Activated naive CD4-positive, alpha-beta T cell treated with anti-CD3 and anti-CD28 coated beads, Interleukin-2, amount 10 ng/mL, durations not matched to agents 7 days and 5 days (primary cell): ENCODE measurements around the gene PSMB11.
A peak's percentile ranks its signal among the peaks of the same experiment; 100 is the strongest.

Source experiments
- CTCF ChIA-PET: fragments of 350-600 bp; sonication (Branson Sonifier 250); formaldehyde crosslinking; loops from one replicate; lab custom pipeline; 2021; ENCODE audit warnings: antibody characterized with exemption; lab: Charles Lee
- DNase-seq: peaks from one replicate; pipeline ENCODE4 v3.0.0-alpha.2; 2020
- H3K27ac Mint-ChIP-seq: one replicate; pipeline ENCODE4 v1.8.0; 2021; ENCODE audit warnings: mild to moderate bottlenecking, moderate library complexity, mixed read lengths
- H3K27me3 Mint-ChIP-seq: one replicate; pipeline ENCODE4 v1.8.0; 2021; ENCODE audit warnings: mild to moderate bottlenecking, mixed read lengths
- H3K36me3 Mint-ChIP-seq: one replicate; pipeline ENCODE4 v1.8.0; 2021; ENCODE audit warnings: mixed read lengths
- H3K4me1 Mint-ChIP-seq: one replicate; pipeline ENCODE4 v1.8.0; 2021; ENCODE audit warnings: mixed read lengths
- H3K4me3 Mint-ChIP-seq: one replicate; pipeline ENCODE4 v1.8.0; 2021; ENCODE audit warnings: mild to moderate bottlenecking, moderate library complexity, mixed read lengths
- H3K9me3 Mint-ChIP-seq: one replicate; pipeline ENCODE4 v1.8.0; 2021; ENCODE audit warnings: mixed read lengths

Gene PSMB11

DNA sequence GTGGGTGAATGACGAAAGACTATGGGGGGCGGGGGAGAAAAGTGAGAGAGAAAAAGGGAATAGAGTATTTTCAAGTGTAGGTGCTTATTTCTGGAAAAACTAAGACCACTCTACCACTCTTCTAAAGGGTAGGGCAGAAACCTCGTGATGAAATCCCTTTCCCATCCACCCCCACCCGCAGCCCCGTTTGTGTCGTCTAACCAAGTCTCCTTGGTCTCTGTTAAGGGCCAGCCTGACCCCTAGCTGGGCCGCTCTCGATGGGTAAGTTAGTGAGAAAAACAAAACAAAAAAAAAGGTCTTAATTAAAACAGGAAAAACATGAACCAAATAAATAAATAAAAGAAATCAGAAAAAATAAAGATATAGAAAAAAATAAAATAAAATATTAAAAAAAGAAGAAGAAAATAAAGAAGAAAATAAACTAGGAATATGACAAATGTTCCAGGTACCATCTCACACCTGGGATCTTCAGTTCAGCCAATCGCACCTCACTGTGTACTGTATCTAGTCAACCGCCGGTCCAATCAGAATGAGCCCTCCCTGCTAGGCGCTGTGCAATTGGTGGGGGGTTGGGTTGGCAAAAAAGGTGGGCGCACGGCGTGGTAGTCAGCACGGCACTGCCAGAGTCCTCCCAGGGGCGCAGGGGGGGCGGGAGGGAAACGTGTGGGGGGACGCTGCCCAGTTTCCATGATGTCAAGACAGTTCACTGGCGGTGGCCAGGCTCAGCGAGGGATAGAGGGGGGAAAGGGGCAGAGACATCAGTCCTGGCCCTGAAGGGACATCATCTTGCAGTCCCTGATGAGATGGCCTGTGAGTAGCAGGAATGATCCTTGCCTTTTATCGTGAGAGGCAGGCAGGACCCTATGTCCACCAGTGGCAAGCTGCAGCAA lies 25.1 kb downstream of the PSMB11 start:
- Mint-ChIP-seq H3K27me3 (no peaks in the 10 kb centered on the region), H3K4me3 (no peak overlapping the region), H3K27ac (no peak overlapping the region), H3K36me3 (peaks cover 54% of the 10 kb centered on the region), H3K9me3 (no peaks in the 10 kb centered on the region), H3K4me1 (peaks cover 36% of the 10 kb centered on the region)
- DNase-seq: no peak
- CTCF ChIA-PET: interaction anchor here (1.0 to 4.0 kb wide), 10 partner anchors 8 to 233 kb away, joined by 3 to 37 read pairs (median 16); partner anchors contain the start of genes ACIN1, AJUBA, C14orf119 and PSMB11

DNA sequence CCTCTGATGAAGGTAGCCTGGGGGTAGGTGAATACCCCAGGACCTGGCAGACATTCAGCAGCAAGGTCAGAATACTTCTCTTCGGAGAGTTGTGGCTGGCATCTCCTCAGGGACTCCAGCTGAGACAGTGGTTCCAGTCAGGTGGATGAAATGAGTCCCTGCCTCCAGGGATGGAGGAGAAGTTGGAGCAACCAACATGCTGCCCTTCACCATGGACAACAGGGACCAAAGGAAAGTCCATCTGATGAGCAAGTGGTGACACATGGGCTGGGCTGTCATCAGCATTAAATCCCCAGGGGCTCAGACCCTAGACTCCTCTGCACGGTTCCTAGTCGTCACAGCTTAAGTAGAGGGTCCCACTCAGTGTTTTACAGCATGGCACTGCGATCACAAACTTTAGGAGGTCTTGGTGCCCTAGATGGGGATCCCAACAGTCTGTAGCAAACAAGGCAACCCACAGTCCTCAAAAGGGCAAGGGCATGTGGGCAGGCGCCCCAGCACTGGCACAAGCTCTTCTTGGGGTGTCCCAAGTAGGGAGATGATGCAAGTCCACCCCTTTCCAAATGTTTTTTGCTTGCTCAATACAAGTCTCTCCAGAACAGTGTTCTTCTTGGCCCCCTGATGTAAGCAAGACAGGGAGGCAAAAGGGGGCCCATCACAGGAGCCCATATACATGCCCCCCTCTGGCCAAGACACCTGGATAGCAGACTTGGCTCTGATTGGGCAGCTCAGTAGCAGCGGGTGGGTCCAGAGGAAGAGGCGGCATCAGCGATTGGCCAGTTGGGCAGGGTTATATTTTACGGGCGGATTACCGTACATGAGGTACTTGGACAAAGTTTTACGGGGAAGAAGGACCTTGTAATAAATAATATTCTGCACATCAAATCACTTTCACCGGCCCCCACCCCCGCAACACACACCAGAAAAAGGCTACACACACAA lies 26.1 kb downstream of the PSMB11 start:
- peak overlapping the region; percentile 75 for H3K27ac Mint-ChIP-seq
- H3K4me3 Mint-ChIP-seq: no peak overlapping the region
- CTCF ChIA-PET: interaction anchor here (0.5 to 4.0 kb wide), 48 partner anchors 7 to 496 kb away, joined by 3 to 37 read pairs (median 5); partner anchors contain the start of genes ACIN1, C14orf119, CEBPE and PSMB11
- H3K27me3 Mint-ChIP-seq: no peaks in the 10 kb centered on the region
- DNase-seq: no peak
- H3K4me1 Mint-ChIP-seq: peaks cover 39% of the 10 kb centered on the region
- no peaks in the 10 kb centered on the region for H3K9me3 Mint-ChIP-seq
- H3K36me3 Mint-ChIP-seq: peaks cover 51% of the 10 kb centered on the region

- H3K36me3 Mint-ChIP-seq: peaks cover 44% of the 10 kb centered on the region
- peak; percentile 86 for DNase-seq
- peak overlapping the region; percentile 34 for H3K4me3 Mint-ChIP-seq
- H3K27me3 Mint-ChIP-seq: no peaks in the 10 kb centered on the region
- H3K27ac Mint-ChIP-seq: peak overlapping the region; percentile 75
- CTCF ChIA-PET: interaction anchor here (0.5 to 4.0 kb wide), 47 partner anchors 8 to 497 kb away, joined by 3 to 37 read pairs (median 5); partner anchors contain the start of genes ACIN1, C14orf119, CEBPE and RBM23
- H3K4me1 Mint-ChIP-seq: peaks cover 39% of the 10 kb centered on the region
- no peaks in the 10 kb centered on the region for H3K9me3 Mint-ChIP-seq
These were observed 26.9 kb downstream of the PSMB11 start for GRCh38 chr14:23068789-23069412.

DNA sequence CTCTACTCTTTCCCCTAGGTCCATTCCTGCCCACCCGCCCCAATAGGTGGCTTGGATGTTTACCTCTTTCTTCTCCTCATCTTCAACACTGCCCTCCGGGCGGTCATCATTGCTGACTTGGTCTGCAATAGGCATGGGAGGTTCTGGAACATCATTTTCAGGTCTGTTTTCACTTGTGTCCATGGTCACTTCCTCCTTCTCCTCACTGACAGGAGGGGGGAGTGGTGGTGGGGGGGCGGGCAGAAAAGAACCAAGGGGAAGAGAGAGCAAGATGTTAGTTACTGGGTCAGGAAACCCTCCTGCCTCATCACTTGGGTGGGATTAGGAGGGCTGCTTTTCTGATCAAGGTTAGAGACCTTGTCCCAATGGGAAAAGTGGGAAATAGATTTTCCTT lies 27.4 kb downstream of the PSMB11 start:
- Mint-ChIP-seq H3K9me3 (no peaks in the 10 kb centered on the region), H3K36me3 (peaks cover 43% of the 10 kb centered on the region), H3K27me3 (no peaks in the 10 kb centered on the region), H3K27ac (peak overlapping the region; percentile 75), H3K4me1 (peaks cover 39% of the 10 kb centered on the region), H3K4me3 (no peak overlapping the region)
- CTCF ChIA-PET: interaction anchor here (0.9 to 4.0 kb wide), 41 partner anchors 8 to 498 kb away, joined by 3 to 37 read pairs (median 6); partner anchors contain the start of genes ACIN1, C14orf119, CEBPE and RBM23
- no peak for DNase-seq

DNA sequence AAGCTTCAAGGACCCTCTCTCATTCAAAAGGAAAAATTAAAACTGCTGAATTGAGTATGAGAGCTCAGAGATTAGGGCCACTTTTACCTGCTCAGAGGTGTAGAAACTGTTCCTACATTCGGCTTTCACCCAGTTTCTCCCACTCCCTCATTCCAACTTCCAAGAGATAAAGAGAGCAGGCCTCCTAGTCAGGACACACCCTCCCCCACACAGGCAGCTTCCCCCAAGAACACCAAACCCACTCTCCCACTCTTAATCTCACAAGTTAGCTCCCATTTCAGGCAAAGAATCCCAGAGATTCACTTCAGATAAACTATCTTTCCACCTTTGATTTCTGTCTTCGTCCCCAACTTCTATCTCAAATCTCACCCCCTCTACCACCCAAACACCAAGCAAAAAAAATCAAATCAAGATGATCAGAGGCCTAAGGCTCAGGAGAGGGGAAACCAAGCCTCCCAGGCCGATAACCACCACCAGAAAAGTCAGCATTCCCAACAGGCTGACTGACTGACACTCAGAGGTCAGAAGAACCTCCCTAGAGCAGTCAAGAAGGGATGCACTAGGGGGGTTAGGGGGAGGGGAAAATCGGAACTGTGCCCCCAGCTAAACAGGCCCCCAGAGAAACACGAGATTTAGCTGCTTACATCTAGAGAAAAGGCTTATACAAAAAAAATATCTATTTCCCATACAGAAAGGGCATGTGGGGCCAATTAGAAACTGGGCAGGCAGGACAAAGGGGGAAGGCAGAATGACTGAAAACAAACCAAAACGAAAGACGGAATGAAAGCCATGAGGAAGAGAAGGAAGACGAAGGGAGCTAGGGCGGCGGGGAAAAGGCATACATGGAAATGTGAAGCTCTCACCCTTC lies 28.5 kb downstream of the PSMB11 start:
- no peak for DNase-seq
- Mint-ChIP-seq H3K36me3 (peaks cover 48% of the 10 kb centered on the region), H3K27me3 (no peaks in the 10 kb centered on the region), H3K4me1 (peaks cover 39% of the 10 kb centered on the region), H3K27ac (peak overlapping the region; percentile 53), H3K9me3 (no peaks in the 10 kb centered on the region), H3K4me3 (peak overlapping the region; percentile 92)
- CTCF ChIA-PET: interaction anchor here (0.7 to 3.3 kb wide), 9 partner anchors 10 to 925 kb away, joined by 3 to 14 read pairs (median 9); partner anchors contain the start of genes ACIN1, C14orf119 and CDH24

DNA sequence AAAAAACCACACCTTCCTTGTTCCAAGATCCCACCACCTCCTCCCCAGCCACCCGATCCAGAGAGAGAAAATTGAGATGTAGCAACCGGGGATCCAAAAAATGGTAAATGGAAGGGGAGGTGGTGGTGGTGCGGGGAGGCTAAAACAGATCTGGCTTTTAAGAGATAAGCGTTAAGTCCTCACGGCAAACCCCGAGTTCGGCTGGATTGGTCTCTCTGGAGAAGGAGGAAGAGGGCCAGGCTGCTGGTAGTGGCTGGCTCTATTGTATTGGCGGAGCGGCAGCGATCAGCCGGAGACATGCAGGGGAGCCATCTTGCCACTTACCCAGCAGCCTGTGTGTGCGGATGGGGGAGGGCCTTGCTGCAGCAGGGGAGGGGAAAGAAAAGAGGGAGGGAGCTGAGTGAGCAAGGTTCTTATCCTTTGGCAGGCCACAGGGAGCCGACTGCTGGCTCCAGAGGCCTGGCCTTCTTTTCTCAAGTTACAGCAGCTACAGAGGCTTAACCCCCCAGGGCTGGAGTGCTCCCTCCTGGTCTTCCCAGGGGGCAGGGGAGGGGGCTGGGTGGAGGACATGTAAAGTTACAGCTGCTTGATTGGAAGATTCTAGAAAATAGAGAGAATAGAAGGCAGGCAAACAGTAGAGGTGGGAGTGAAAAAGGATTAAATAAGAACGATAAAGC lies 29.4 kb downstream of the PSMB11 start:
- Mint-ChIP-seq H3K4me3 (peak overlapping the region; percentile 92), H3K27ac (peak overlapping the region; percentile 88), H3K27me3 (no peaks in the 10 kb centered on the region), H3K4me1 (peaks cover 36% of the 10 kb centered on the region), H3K9me3 (no peaks in the 10 kb centered on the region), H3K36me3 (peaks cover 48% of the 10 kb centered on the region)
- CTCF ChIA-PET: interaction anchor here (0.7 to 3.3 kb wide), 11 partner anchors 9 to 926 kb away, joined by 3 to 14 read pairs (median 6); partner anchors contain the start of genes ACIN1, C14orf119 and CDH24
- peak; percentile 89 for DNase-seq

DNA sequence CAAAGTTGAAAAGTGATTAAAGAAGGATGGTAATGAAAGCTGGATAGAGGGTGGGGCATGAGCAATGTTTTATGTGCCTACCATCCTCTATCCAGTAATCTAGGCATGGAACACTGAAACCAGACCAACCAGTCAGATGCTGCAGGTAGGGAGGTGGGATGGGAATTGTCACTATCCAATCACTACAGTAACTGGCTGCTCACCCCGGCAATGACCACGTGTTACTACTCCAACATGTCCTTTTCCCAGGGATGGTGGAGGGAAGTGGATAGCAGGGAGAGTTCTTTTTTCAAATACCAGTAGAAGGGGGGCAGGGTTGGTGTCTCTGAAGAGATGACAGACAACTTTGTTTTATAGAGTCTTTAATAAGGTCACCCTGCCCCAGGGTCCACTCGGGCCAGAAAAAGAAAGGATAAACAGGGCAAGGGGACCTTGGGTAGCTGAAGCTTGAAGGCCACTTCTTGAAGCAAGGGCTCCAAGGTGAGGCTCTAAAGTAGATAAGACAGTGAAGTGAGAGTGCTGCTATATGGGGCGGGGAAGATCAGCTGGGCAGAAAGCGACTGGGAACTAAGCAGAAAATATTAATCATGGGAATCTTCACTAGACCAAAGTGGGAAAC lies 30.0 kb downstream of the PSMB11 start:
- peaks cover 50% of the 10 kb centered on the region for H3K36me3 Mint-ChIP-seq
- peak overlapping the region; percentile 92 for H3K4me3 Mint-ChIP-seq
- no peak for DNase-seq
- H3K27ac Mint-ChIP-seq: peak overlapping the region; percentile 88
- H3K4me1 Mint-ChIP-seq: peaks cover 36% of the 10 kb centered on the region
- no peaks in the 10 kb centered on the region for H3K27me3 Mint-ChIP-seq
- CTCF ChIA-PET: interaction anchor here (0.8 to 3.3 kb wide), 8 partner anchors 9 to 115 kb away, joined by 4 to 14 read pairs (median 7); partner anchors contain the start of genes ACIN1, C14orf119 and CDH24
- no peaks in the 10 kb centered on the region for H3K9me3 Mint-ChIP-seq

- no peaks in the 10 kb centered on the region for H3K9me3 Mint-ChIP-seq
- H3K36me3 Mint-ChIP-seq: peaks cover 66% of the 10 kb centered on the region
- H3K4me3 Mint-ChIP-seq: no peak overlapping the region
- H3K27ac Mint-ChIP-seq: no peak overlapping the region
- no peak for DNase-seq
- peaks cover 22% of the 10 kb centered on the region for H3K4me1 Mint-ChIP-seq
- CTCF ChIA-PET: interaction anchor here (1.2 to 1.6 kb wide), 4 partner anchors 9 to 112 kb away, joined by 3 to 6 read pairs (median 3); no protein-coding TSS in a partner anchor
- H3K27me3 Mint-ChIP-seq: no peaks in the 10 kb centered on the region
These were observed 32.9 kb downstream of the PSMB11 start for GRCh38 chr14:23074906-23075305.

- Mint-ChIP-seq H3K4me1 (peaks cover 5% of the 10 kb centered on the region), H3K27ac (no peak overlapping the region), H3K4me3 (no peak overlapping the region), H3K27me3 (no peaks in the 10 kb centered on the region), H3K9me3 (no peaks in the 10 kb centered on the region), H3K36me3 (peaks cover 76% of the 10 kb centered on the region)
- peak; percentile 51 for DNase-seq
- CTCF ChIA-PET: interaction anchor here (0.6 to 3.2 kb wide), 23 partner anchors 8 to 169 kb away, joined by 3 to 28 read pairs (median 5); partner anchors contain the start of genes ACIN1 and C14orf119
These were observed 34.9 kb downstream of the PSMB11 start for GRCh38 chr14:23076785-23077408.

DNA sequence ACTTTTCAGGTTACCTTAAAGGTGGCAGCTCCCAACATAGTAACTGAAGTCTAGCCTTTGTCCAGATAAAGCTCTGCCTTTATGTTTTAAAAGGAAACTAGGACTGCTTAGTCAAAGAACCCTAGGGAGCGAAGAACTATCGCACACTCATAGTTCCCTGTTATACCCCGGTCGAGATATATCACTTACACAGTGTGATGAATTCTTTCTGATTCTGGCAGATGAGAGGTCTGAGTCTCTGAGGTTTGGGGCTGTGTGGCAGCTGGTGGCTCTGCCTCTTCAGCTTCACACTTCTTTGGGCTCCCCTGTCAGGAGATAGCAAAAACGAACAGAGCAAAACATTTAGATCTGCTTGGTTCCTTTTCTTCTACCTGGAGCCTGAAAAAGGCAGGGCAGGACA lies 36.0 kb downstream of the PSMB11 start:
- CTCF ChIA-PET: interaction anchor here (0.8 to 3.2 kb wide), 15 partner anchors 9 to 207 kb away, joined by 3 to 28 read pairs (median 7); partner anchors contain the start of genes ACIN1 and C14orf119
- no peak for DNase-seq
- H3K36me3 Mint-ChIP-seq: peaks cover 67% of the 10 kb centered on the region
- no peaks in the 10 kb centered on the region for H3K27me3 Mint-ChIP-seq
- no peak overlapping the region for H3K4me3 Mint-ChIP-seq
- no peaks in the 10 kb centered on the region for H3K4me1 Mint-ChIP-seq
- no peaks in the 10 kb centered on the region for H3K9me3 Mint-ChIP-seq
- H3K27ac Mint-ChIP-seq: no peak overlapping the region

GRCh38 chr14:23078692-23079116 lies 36.7 kb downstream of the PSMB11 start:
- Mint-ChIP-seq H3K27ac (no peak overlapping the region), H3K4me3 (no peak overlapping the region), H3K36me3 (peaks cover 67% of the 10 kb centered on the region), H3K27me3 (no peaks in the 10 kb centered on the region), H3K4me1 (no peaks in the 10 kb centered on the region), H3K9me3 (no peaks in the 10 kb centered on the region)
- DNase-seq: no peak
- CTCF ChIA-PET: interaction anchor here (2.4 to 3.2 kb wide), 6 partner anchors 10 to 108 kb away, joined by 8 to 28 read pairs (median 23); partner anchors contain the start of genes ACIN1 and C14orf119
